Esophagus muscularis mucosa (tissue), 3 donors: ENCODE results near the gene LHX6.

ENCODE experiments used
- CTCF ChIP-seq, 3 experiments: fragments of 200-600 bp in 2 of 3; fragments of 450-650 bp in 1 of 3; sonication (generic) in 2 of 3; IDR thresholded peaks; one replicate each; pipeline ENCODE4 v1.5.1; 2017 to 2019; ENCODE audit warnings: antibody characterized with exemption in 3 of 3, mild to moderate bottlenecking in 2 of 3, moderate library complexity in 1 of 3
- POLR2A ChIP-seq: fragments of 450-650 bp; IDR thresholded peaks from one replicate; pipeline ENCODE4 v1.6.1; 2017; ENCODE audit warnings: antibody characterized with exemption, moderate library complexity, mild to moderate bottlenecking, low read depth

DNA sequence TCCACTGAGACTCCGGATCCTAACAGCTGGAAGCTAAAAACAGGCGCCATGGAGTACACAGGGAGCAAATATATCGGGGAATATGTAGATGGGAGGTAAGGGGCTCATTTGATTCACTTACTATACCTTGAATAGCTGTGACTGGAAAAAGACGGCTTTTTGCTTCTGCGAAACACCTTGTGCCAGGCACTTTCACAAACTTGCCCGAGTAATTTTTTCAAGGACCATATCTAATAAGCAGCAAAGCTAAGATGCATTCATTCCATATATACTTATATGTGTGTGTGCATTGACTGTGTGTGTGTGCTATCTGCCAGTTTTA is 68.9 kb downstream of the LHX6 start:
- TF ChIP-seq CTCF (IDR thresholded peaks at IDR 0.05) (no peak), POLR2A (no peak)
